IMR-90 (cell line): ENCODE measurements around the gene VIPR2. TPM values are rescaled to one million over a fixed set of nuclear protein-coding genes. Genes with fewer than 3 reads are reported as not detected.

Source experiments
- ATAC-seq: fragments of 200-7000 bp; cut with Tn5 transposase; 2 replicates; pipeline ENCODE4 v1.9.1; 2020; ENCODE audit warnings: low read depth, mild to moderate bottlenecking, moderate library complexity
- BruUV-seq: library from RNA; stranded (reverse); fragments of 400-500 nt; replicated peaks from 2 replicates; lab custom pipeline; 2021; lab: Mats Ljungman, UMichigan
- CTCF ChIA-PET: fragments of 300-600 bp; formaldehyde crosslinking; extraction: SDS; loops from one replicate; lab custom pipeline; 2021; ENCODE audit warnings: antibody characterized with exemption; lab: Yijun Ruan, JAX
- POLR2A ChIA-PET: fragments of 300-600 bp; sonication (Branson Sonifier 250); formaldehyde crosslinking; loops from one replicate; lab custom pipeline; 2022; ENCODE audit warnings: antibody characterized with exemption; ENCODE audit not compliant: unreplicated experiment; lab: Charles Lee
- DNase-seq: peaks from one replicate; pipeline ENCODE4 v3.0.0; 2013
- H2AFZ ChIP-seq: replicated peaks from 2 replicates; pipeline ENCODE3; 2013; ENCODE audit warnings: low read length, mild to moderate bottlenecking; ENCODE audit not compliant: poor library complexity
- H2AK5ac ChIP-seq: 2 replicates; pipeline ENCODE4 v1.6.1; 2013; ENCODE audit warnings: low read depth, low read length, inconsistent platforms
- H2AK9ac ChIP-seq: replicated peaks from 2 replicates; pipeline ENCODE3; 2013; ENCODE audit warnings: mild to moderate bottlenecking, low read depth, low read length, moderate library complexity; ENCODE audit not compliant: poor library complexity
- H2BK120ac ChIP-seq: 2 replicates; pipeline ENCODE4 v1.6.1; 2013; ENCODE audit warnings: low read depth, low read length, inconsistent platforms
- H2BK15ac ChIP-seq: 3 replicates; pipeline ENCODE4 v1.6.1; 2013; ENCODE audit warnings: low read depth, low read length, inconsistent platforms
- H2BK20ac ChIP-seq: 2 replicates; pipeline ENCODE4 v1.6.1; 2013; ENCODE audit warnings: low read depth, mild to moderate bottlenecking, inconsistent platforms, low read length, moderate library complexity
- H2BK5ac ChIP-seq: 2 replicates; pipeline ENCODE4 v1.6.1; 2013; ENCODE audit warnings: mild to moderate bottlenecking, low read depth, low read length, inconsistent platforms; ENCODE audit not compliant: poor library complexity, severe bottlenecking
- H3K14ac ChIP-seq: replicated peaks from 2 replicates; pipeline ENCODE4 v1.6.1; 2013; ENCODE audit warnings: low read depth, low read length, inconsistent platforms
- H3K18ac ChIP-seq: 2 replicates; pipeline ENCODE4 v1.6.1; 2013; ENCODE audit warnings: low read depth, low read length, control low read depth
- H3K23ac ChIP-seq: 2 replicates; pipeline ENCODE4 v1.6.1; 2013; ENCODE audit warnings: low read depth, low read length, inconsistent platforms
- H3K27ac ChIP-seq: 2 replicates; pipeline ENCODE4 v1.5.1; 2013; ENCODE audit warnings: mild to moderate bottlenecking, control low read depth, low read length; ENCODE audit not compliant: insufficient read depth
- H3K27me3 ChIP-seq: 2 replicates; pipeline ENCODE4 v1.6.1; 2013; ENCODE audit warnings: low read length; ENCODE audit not compliant: control insufficient read depth, insufficient read depth
- H3K36me3 ChIP-seq: 2 replicates; pipeline ENCODE4 v1.6.1; 2013; ENCODE audit warnings: low read length, mixed read lengths; ENCODE audit not compliant: control insufficient read depth, insufficient read depth
- H3K4ac ChIP-seq: 2 replicates; pipeline ENCODE4 v1.6.1; 2013; ENCODE audit warnings: low read depth, low read length, inconsistent platforms
- H3K4me1 ChIP-seq: 2 replicates; pipeline ENCODE4 v1.6.1; 2013; ENCODE audit warnings: low read length, mixed read lengths; ENCODE audit not compliant: control insufficient read depth, insufficient read depth
- H3K4me2 ChIP-seq: 2 replicates; pipeline ENCODE4 v1.6.1; 2013; ENCODE audit warnings: low read depth, mild to moderate bottlenecking, control low read depth, low read length, moderate library complexity
- H3K4me3 ChIP-seq: 2 replicates; pipeline ENCODE4 v1.5.1; 2013; ENCODE audit warnings: low read depth, mild to moderate bottlenecking, control low read depth, low read length, moderate library complexity; ENCODE audit not compliant: insufficient read depth
- H3K56ac ChIP-seq: 2 replicates; pipeline ENCODE4 v1.6.1; 2013; ENCODE audit warnings: low read length, inconsistent platforms; ENCODE audit not compliant: insufficient read depth; ENCODE audit errors: extremely low read depth
- H3K79me1 ChIP-seq, 2 experiments: 2 replicates each; pipeline ENCODE4 v1.6.1; 2013; ENCODE audit warnings: low read length in 2 of 2, inconsistent platforms in 1 of 2, low read depth in 1 of 2
- H3K9ac ChIP-seq: 2 replicates; pipeline ENCODE4 v1.6.1; 2013; ENCODE audit warnings: low read depth, low read length, control low read depth
- H3K9me1 ChIP-seq: 2 replicates; pipeline ENCODE4 v1.6.1; 2013; ENCODE audit warnings: low read length, inconsistent platforms; ENCODE audit not compliant: insufficient read depth
- H3K9me3 ChIP-seq: 2 replicates; pipeline ENCODE4 v1.6.1; 2013; ENCODE audit warnings: low read length; ENCODE audit not compliant: control insufficient read depth, insufficient read depth
- H4K20me1 ChIP-seq: 2 replicates; pipeline ENCODE4 v1.6.1; 2013; ENCODE audit warnings: low read length, inconsistent platforms; ENCODE audit not compliant: insufficient read depth
- H4K5ac ChIP-seq: 2 replicates; pipeline ENCODE4 v1.6.1; 2013; ENCODE audit warnings: mild to moderate bottlenecking, low read depth, low read length, control low read depth
- H4K8ac ChIP-seq, 2 experiments: 2 replicates each; pipeline ENCODE4 v1.6.1; 2013; ENCODE audit warnings: low read depth in 2 of 2, low read length in 2 of 2, control low read depth in 1 of 2, inconsistent platforms in 1 of 2
- H4K91ac ChIP-seq: 2 replicates; pipeline ENCODE4 v1.6.1; 2013; ENCODE audit warnings: low read depth, low read length, inconsistent platforms; ENCODE audit not compliant: insufficient read depth
- SMC3 ChIP-seq: fragments of 150-350 bp; IDR thresholded peaks from 2 replicates; pipeline ENCODE4 v1.6.1; 2016; ENCODE audit warnings: low read depth, mild to moderate bottlenecking, antibody characterized with exemption, low read length, moderate library complexity
- USF2 ChIP-seq: fragments of 150-350 bp; IDR thresholded peaks from 2 replicates; pipeline ENCODE4 v1.6.1; 2017; ENCODE audit warnings: mild to moderate bottlenecking, antibody characterized with exemption, low read length, low read depth
- WGBS, 2 experiments: methylation state at CpG; one replicate each; pipeline versions ENCODE4 v1.1.5 to v1.1.7; 2013; ENCODE audit warnings: missing lambda C conversion rate in 2 of 2; ENCODE audit not compliant: insufficient read length in 1 of 2; ENCODE audit errors: extremely low coverage in 2 of 2; 5-methylcytosine and 5-hydroxymethylcytosine counted together
- dilution Hi-C: fragments of 300-500 bp; cut with HindIII; formaldehyde crosslinking; loops from one replicate; pipeline ENCODE4 v1.14.3; 2018; ENCODE audit warnings: low sequenced_read_pairs; ENCODE audit not compliant: unreplicated experiment
- in situ Hi-C: fragments of 300-500 bp; cut with MboI; formaldehyde crosslinking; loops from 3 replicates; pipeline ENCODE4 v1.14.3; 2019; ENCODE audit warnings: low sequenced_read_pairs, inconsistent platforms, mixed read lengths
- intact Hi-C: fragments of 100-400 bp; cut with micrococcal nuclease; formaldehyde crosslinking; loops from 2 replicates; pipeline ENCODE4 v1.10.0; 2022
- polyA plus RNA-seq, 3 experiments: library from polyadenylated mRNA; depleted of rRNA; stranded (reverse); fragments of >200 nt; gene quantifications; 2 replicates each; pipeline ENCODE4 v1.2.3, GENCODE V29; 2012; ENCODE audit warnings: low replicate concordance in 1 of 3
- total RNA-seq: library from RNA; depleted of rRNA; stranded (reverse); fragments of >200 nt; gene quantifications from 2 replicates; pipeline ENCODE4 v1.2.3, GENCODE V29; 2012

Gene VIPR2
- total and polyA plus RNA-seq, 2 of the 4 experiments (the other 2 are of a cell fraction): not detected

- dilution Hi-C loops (no loop called here), intact Hi-C loops (no loop called here), in situ Hi-C loops (no loop called here)
- no peaks in the 10 kb centered on the region for H4K20me1 ChIP-seq
- no peak overlapping the region for H3K23ac ChIP-seq
- WGBS, 2 experiments: no CpG with 5 or more reads among the region's 7 CpGs
- no peak overlapping the region for H3K27ac ChIP-seq
- no peak overlapping the region for H2BK15ac ChIP-seq
- H3K56ac ChIP-seq: no peak overlapping the region
- no peak overlapping the region for H2BK120ac ChIP-seq
- H2AFZ ChIP-seq: no peak overlapping the region
- no peak overlapping the region for H2AK5ac ChIP-seq
- no peak overlapping the region for H3K4me3 ChIP-seq
- no peak overlapping the region for H4K8ac ChIP-seq
- H3K4me2 ChIP-seq: no peak overlapping the region
- H2BK5ac ChIP-seq: no peak overlapping the region
- no peak for TF ChIP-seq USF2
- no peak for TF ChIP-seq SMC3
- no peak for DNase-seq
- no peak for ATAC-seq
- H3K4ac ChIP-seq: no peak overlapping the region
- BruUV-seq: no TSS peak
- H4K91ac ChIP-seq: no peak overlapping the region
- no peak overlapping the region for H4K5ac ChIP-seq
- H3K18ac ChIP-seq: no peak overlapping the region
- H3K36me3 ChIP-seq: no peaks in the 10 kb centered on the region
- H2BK20ac ChIP-seq: no peak overlapping the region
- H3K9me3 ChIP-seq: peaks cover 32% of the 10 kb centered on the region
- H2AK9ac ChIP-seq: no peak overlapping the region
- no peaks in the 10 kb centered on the region for H3K9me1 ChIP-seq
- no peak overlapping the region for H3K14ac ChIP-seq
- no peaks in the 10 kb centered on the region for H3K27me3 ChIP-seq
- ChIA-PET CTCF (no interaction called here), POLR2A (interaction anchor here (0.6 kb wide), 1 partner anchor 1804 kb away, joined by 7 read pairs; no protein-coding TSS in a partner anchor)
- no peaks in the 10 kb centered on the region for H3K4me1 ChIP-seq
- no peak overlapping the region for H3K9ac ChIP-seq
- no peaks in the 10 kb centered on the region for H3K79me1 ChIP-seq
Measured at GRCh38 chr7:159160450-159160849, 15.8 kb upstream of the VIPR2 start.
